Hematopoietic multipotent progenitor cell treated with erythropoietin and hydrocortisone succinate and interleukin-3 and kit ligand, for 8 days (in vitro differentiated cells): ENCODE measurements around the gene CDC26.
"Not testable (repeated sequence)": the region's sequence is repeated elsewhere in the genome, so short reads cannot be mapped to it uniquely, and the experiment has no call there.

Experiments
- DNase-seq: peaks from one replicate; pipeline ENCODE4 v3.0.0-alpha.2; 2015

Gene CDC26

DNA sequence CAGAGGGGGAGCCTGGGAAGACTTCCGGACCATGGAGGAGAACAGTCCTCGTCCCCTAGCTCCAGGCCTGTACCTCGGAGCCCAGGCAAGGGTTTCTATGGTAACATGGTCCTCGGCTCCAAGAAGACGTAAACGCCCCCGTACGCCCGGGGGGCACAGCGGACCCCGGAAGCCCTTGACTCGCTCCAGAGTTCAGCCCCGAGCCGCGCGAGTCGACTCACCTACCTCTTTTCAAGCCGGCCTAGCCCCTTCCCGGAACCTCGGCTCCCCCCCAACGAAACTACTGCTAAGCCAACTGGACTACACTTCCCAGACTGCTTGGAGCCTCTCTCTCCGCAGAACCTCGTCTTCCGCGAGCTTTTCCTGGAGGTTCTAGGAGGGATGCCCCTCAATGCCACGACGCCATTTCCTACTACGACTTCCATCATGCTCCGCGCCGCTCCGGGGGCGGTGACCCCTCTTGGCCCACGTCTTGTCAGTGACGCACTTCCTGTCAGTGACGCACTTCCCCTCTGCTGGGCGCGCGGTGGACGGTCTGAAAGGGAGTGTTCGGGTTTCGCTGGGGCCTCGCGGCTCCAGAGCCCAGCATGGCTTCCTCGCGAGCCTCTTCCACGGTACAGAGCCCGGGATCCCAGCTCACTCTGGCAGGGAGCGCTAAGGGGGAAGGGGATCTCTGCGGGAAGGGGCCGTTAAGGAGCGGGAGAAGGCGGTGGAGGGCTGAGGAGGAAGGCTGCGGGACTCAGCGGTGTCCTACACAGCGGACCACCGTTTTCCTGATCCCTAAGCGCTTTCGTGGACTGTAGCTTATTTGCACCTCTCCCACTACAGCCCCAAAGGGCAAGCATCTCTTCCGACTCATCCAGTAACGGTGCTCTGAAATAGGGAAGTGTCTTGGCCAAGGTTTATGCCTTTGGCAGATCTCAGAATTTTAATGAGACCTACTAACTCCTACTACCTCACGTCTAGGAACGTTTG lies at the start of gene CDC26, which contains the start of gene PRPF4:
Gene CDC26 (minus strand): TSS at position 416 of the 975 bp plus-strand sequence. CDS start 3,065 bp downstream, outside the sequence.
Gene PRPF4 (plus strand): TSS at position 502 of the 975 bp plus-strand sequence. CDS start 86 bp downstream, at position 588.
- peak; percentile 99 for DNase-seq

DNA sequence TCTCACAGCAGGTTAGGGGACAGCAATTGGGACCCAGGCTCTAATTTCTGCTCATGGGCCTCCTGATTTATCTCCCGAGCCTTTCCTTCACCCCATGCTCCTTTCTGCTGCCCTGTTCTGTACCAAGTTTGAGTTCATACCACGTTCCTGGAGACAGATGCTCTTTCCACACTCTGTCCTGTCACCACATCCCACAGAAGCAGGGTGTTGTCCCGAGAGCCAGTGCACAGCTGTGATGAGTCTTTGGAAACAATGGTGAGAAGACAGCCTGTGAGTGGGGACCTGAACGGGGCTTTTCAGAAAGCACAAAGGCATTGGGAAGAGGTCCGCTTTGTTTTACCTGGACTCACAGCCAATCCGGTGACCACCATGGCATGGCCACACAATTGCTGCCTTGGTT lies 47.3 kb upstream of the CDC26 start:
- DNase-seq: no peak

DNA sequence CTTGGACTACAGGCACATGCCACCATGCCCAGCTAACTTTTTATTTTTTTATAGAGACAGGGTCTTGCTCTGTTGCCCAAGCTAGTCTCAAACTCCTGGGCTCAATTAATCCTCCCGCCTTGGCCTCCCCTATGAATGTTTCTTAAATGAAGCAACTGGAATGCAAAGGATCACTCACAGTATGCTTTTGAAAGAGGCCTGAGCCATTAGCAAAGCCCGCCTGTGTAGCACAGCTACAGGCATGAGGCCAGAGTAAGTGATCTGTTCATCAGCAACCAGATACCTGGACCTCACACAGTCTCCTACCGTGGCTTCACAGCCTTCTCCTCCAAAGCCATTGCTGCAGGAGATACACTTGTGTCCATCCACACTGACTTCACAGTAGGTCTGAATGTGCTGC lies 44.7 kb upstream of the CDC26 start:
- DNase-seq: no peak

DNA sequence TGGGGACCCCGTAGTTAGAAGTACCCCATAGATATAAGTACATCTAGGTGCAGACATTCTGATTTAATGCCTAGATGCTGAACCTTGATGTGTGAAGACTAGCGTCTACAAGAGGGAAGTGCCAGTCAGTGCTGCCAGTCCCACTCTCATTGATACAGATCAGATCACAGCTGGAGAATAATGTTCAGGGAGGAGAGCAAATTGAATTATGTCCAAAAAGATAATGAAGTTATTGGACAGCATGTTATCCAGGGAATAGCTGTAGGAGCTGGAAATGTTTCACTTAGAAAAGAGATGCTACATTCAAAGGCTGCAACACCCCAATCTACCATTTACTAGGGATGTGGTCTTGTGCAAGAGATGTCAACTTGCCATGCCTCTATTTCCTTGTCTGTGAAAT lies 43.7 kb upstream of the CDC26 start:
- no peak for DNase-seq

DNA sequence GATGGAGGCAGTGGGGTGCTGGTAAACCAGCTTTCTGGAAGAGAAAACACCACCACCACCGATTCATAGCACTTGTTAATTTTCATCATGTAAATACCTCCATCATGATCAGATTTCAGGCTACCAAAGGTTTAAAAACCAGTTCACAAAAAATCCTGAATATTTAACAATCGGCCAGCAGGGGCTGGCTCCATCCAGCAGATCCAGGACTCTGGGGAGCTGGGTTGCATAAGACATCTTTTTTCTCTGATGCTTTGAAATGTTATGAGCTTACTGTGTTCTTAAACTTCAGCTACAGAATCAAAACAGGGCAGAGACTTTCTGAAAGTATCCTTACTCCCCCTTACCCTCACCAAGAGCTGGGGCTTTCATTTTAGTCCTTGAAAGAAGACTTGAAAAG lies 42.4 kb upstream of the CDC26 start:
- DNase-seq: no peak

DNA sequence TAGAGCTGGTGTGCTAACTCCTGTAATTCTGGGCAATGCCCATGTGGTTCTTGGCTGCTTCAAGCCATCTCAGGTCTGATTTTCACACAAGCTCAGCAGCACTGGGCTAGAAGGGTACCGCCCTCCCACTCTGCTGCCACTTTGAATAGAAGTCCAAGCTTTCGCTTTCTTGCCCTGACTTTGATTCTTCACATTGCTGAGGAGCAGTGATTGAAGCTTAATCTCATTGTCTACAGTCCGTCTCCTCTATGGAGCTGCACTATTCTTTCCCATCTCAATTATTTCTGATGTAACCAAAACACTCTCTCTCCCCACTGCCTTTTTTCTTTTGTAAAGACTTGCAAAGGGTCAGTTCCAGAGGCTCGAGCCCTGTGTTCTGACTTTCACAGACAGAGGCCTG lies 40.7 kb upstream of the CDC26 start:
- no peak for DNase-seq

DNA sequence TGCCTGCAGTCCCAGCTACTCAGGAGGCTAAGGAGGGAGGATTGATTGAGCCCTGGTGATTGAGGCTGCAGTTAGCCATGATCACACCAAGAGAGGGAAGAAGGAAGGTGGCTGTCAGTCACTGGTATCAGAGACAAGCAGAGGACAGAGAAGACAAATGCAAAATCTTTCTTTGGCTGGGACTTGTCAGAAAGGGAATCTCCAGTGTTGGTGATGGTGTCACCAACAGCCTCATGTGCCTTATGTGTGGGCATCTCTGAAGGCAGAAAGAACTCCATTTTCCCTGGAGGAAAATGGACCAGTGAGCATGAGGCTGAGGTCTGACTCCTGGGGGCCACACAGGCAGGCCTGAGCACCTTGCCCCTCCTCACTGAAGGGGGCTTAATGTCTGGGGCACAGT lies 39.9 kb upstream of the CDC26 start:
- DNase-seq: no peak

DNA sequence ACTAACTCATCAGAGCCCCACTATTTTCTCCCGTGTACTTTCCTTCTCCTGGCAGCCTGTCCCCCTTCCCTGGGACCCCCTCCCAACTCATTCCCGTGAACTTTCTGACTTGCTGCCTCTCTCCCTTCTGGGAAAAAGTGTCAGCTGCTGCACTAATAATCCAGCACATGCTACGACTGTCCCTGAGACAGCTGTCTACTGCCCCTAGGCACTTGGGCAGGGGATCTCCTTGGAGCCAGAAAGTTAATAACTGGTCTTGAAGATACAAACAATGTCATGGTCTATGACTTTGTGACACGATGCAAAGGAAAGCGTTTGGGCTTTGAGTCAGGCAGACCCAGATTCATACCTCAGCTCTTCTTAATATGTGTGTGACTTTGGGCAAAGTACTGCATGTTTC lies 37.9 kb upstream of the CDC26 start:
- DNase-seq: no peak

DNA sequence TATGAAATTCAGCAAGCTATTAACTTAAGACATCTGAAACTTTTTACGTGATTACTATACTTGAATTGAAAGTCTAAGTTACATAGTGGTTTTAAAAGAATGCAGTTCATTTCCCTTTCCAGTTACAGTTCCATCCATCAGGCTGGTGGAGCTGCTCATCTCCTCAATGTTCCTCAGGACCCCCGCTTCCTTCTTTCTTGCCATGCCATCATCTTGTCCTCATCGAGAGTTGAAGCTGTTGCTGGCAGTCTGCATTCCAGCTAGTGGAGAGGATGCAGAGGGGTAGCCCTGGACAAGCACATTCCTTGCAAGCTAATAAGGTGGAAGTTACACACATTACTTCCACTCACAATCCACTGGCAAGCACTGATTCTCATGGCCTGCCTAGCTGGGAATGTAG lies 36.6 kb upstream of the CDC26 start:
- DNase-seq: no peak

DNA sequence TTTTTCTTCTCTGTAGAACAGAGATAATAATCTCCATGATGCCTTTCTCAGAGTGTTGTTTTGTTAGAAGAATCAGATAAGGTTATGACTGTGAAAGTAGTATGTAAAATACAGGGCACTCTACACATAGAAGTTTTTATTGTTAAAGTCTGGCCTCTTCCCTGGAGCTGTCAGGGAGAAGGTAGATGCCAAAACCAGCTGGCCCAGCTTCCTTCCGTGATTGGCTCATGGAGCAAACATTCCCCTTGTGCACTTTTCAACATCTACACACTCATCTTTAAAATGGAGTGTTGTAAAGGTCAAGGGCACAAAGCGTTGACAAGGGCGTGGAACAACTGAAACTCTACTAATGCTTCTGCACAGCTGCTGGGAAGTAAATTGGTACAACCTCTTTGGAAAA lies 35.2 kb upstream of the CDC26 start:
- DNase-seq: no peak

DNA sequence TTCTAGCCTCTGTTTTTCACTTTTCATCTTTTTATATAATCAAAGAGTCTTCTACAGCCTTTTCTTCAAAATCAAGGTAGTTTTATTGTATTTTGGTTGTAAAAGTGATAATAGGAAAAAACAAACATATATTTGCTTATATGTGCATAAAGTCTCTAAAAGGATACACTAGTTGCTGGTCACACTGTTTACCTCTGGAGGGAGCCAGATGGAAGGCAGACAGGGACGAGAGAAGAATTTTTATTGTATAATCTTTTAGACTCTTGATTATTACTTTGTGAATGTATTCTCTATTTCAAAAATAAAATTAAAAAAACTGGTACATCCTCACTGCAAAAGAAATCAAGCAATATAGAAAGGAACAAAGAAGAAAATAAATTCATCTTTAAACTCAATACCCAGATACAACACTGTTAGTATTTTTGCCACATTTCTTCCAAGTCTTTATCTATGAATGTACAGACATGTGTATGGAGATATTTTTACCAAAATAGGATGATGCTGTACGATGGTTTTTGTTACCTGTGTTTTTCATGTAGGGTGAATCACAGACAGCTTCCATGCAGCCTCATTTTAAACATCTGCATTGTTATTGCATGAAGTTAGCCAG lies 33.9 kb upstream of the CDC26 start:
- peak; percentile 79 for DNase-seq

DNA sequence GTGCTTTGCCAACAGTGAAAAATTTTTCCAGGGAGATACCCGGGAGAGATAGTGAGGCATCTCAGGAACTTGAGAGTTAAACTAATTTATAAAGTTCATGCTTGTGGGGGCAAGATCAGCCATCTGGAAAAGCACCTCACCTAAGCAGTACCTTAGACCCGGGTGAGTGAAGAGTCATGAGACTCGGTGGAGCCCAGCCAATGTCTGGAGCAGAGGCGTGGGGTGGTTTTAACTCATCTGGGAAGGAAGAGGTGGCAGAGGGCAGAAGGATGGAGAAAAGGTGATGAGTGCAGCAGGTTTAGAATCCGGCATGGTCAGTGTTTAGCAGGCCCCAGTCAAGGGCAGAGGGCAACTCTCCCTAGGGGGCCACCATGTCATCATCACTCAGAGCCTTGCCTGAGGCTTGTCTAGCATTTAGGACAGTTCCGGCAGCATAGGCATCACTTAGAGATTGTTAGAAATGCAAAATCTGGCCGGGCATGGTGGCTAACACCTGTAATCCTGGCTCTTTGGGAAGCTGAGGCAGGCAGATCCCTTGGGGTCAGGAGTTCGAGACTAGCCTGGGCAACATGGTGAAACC lies 32.1 kb upstream of the CDC26 start:
- no peak for DNase-seq

DNA sequence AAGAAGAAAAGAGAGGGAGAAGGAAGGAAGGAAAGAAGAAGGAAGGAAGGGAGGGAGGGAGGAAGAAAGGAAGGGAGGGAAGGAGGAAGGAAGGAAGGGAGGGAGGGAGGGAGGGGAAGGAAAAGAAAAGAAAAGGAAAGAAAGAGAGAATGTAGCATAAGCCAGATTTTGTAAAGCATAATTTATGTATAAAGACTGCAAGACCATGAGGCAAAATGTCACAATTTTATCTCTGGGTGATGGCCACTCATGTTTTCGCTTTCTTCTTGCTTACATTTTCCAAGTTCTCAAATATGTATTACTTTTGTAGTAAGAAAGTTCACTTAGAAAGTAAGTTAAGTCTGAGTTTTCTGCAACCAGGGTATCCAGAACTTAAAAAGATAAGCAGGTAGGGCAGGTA lies 31.2 kb upstream of the CDC26 start:
- DNase-seq: no peak

DNA sequence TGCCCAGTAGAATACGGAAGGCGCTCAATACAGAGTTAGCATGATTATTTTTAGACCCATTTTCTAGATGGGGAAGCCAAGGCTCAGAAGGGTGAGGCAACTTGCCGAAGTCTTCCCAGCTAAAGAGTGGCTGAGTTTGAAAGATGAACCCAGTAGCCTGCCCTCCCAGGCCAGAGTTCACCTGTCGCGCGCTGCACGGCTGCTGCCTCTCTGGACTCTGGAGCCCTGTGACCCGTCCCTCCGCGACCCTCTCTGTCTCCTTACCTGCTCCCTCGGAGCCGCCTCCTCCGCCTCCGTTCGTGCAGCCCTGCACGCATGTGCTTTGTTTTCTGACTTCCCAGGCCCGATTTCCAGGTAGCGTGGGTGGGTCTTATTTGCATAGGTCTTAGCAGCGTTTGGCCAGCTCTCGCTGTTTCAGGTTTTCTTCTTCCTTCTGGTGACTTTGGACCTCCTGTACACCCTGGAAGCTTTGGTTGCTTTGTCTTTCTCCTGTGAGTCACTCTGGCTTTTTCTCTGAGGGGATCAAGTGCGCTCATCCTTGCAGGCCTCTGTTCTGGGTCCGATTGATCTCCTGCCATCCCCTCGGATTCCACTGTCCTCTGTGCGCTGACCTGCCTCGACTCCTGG lies 27.5 kb upstream of the CDC26 start, which contains the start of gene RNF183:
Gene RNF183 (minus strand): TSS at position 585 of the 627 bp plus-strand sequence. CDS start 5,192 bp downstream, outside the sequence.
- no peak for DNase-seq

DNA sequence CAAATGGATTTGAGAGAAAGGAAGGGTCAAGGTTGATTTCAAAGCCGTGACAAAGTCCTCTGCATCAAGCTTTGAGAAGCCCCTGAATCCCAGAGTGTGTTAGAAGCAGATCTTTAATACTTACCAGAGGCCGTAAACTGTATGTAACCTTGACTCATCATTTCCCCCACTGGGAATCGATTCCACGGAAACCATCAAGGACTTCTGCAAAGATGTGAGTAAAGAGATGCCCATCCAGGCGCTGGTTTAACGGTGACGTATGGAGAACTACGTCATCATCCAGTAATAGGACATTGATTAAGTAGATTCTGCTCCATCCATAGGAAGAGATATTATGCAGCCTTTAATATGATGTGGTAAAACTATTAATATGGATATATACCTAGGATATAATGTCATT lies 26.2 kb upstream of the CDC26 start:
- no peak for DNase-seq

DNA sequence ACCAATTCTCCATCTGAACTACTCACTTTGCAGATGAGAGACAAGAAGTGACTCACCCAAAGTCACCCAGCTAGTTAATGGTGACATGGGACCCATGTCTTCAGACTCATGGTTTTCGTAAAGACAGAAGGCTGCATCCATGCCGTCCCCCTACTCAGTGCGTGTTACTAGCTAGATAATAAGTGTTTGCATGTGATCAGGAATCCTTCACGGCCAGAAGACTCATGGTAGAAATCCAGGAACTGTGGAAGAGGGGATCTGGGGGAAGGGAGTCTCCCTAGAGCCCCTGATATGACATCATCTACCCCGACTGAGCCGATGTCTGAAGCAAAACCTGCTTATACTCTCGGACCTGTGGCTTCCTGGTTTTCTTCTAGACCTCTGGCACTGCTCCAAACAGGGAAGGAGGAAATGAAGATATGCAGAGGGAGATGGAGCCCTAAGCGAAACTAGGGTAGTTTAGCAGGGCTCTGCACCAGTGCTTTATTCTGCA lies 24.5 kb upstream of the CDC26 start:
- DNase-seq: peak; percentile 74

DNA sequence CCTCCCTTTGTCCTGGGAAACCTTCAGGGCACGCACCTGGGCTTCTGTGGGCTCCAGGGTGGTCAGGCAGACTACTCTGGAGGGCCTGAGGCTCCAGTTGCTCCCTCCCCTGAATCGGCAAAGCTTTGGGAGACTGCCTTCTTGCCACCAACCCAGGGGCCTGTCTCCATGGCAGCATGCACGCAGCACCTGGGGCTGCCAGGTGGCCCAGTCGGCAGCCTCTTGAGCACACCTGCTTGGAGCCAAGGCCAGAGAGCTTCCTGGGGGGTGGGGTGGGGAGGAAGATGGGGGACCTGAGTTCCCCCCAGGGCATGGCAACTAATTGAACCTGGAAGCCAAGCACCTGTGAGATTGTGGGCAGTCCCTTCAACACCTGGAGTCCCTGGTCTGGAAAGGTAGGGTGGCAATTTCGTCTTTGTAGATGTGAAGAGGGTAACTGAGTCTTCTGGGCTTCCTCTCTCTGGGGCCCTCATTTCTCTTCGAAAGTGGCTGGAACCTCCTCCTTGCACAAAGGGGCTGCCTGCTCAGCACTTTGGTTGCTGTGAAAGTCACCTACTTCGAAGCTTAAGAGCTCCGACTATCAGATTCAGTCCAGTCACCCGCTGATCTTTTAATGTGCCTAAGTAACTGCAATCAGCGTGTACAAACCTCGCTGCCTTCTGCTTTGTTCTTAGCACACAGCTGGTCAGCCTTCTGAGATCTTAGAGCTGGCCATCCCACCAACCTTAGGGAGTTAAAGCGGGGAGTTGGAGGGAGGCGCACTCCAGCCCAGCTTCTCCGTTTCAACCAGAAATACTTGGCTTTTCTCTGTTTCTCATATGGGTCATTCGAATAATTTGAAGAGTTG lies 23.8 kb upstream of the CDC26 start:
- no peak for DNase-seq

DNA sequence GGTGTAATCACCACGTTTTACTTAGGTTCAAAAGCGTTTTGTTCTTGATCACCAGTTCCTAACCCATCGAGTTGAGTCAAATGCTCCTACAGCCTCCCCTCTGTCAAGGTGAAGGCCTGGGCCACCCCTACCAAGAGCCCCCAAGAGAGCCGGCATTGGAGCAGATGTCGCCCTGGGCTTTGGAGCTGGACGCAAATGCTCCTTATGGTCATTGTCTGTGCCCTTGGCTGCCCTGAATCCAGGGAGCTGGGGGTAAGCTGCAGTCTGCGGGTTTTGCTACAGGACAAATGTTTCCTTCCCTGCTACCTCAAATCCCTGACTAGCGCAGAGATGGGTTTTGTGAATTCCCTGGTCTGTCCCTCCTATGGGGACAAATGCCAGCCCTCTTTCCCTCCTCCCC lies 22.9 kb upstream of the CDC26 start:
- DNase-seq: no peak

DNA sequence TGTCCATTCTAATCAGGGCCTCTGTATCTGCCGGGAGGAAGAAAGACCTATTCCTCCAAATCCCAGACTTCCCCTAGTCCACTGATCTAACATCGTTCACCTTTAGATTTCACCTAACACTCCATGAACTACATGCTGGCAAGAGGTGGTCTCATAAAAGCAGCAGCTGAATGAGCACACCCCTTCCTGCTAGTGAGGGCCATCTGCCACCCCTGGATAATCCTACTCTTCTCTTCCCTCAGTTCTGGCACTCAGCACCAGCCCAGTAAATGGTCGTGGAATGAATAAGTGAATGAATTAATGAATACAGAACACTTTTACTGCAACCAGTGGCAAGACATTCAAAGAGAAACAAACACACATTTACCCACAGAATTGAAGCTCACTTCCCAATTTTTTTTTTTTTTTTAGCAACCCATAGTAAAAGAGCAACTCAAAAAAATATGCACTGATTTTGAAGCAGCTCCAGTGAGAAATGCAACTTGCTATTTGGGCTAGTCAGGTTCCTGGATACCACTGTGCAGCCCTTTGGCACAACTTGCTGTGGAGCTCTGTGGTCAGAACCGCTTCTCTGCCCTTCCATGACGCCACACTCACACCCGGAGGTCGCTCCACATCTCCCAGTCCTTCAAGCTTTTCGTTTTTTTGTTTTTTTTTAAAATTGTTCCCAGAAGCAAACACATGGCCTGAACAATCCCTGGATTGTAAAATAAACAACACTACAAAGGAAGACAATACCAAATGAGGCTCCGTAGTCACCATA lies 21.6 kb upstream of the CDC26 start:
- DNase-seq: no peak

DNA sequence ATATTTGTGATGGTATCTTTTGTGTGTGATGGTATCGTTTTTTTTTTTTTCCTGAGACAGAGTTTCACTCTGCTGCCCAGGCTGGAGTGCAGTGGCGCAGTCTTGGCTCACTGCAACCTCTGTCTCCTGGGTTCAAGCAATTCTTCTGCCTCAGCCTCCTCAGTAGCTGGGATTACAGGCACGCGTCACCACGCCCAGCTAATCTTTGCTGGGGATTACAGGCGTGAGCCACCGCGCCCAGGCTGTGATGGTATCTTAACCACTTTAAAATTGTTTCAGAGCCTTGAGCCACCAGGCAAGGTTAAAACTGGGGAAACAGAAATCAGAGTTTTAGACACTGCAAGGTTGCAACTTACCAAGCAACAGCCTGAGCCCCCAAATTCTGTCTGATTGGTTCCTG lies 20.9 kb upstream of the CDC26 start:
- not testable (repeated sequence) for DNase-seq

DNA sequence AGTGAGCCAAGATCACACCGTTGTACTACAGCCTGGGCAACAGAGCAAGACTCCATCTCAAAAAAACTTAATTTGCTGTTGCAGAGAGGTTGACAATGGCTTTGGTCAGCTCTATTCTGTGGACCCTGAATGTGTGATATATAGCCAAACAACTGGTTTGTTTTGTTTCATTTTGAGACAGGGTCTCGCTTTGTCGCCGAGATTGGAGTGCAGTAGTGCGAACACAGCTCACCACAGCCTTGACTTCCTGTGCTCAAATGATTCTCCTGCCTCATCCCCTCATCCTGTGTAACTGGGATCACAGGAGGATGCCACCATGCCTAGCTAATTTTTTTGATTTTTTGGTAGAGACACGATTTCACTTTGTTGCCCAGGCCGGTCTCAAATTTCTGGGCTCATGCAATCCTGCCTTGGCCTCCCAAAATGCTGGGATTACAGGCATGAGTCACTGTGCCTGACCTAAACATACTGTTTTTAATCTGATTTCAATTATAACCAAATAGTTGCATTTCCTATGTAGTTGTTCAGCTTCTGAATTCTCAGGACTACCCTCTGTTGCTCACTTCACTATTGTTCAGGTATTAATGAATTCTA lies 18.0 kb upstream of the CDC26 start:
- DNase-seq: no peak
